Sigmoid colon (tissue), 4 donors: Measurements from ENCODE around the gene CEP63.

ENCODE experiments used
- CTCF ChIP-seq, 4 experiments: fragments of 450-650 bp in 3 of 4; fragments of 200-600 bp in 1 of 4; IDR thresholded peaks; one replicate each; pipeline ENCODE4 v1.5.1; 2016 to 2019; ENCODE audit warnings: antibody characterized with exemption in 4 of 4, mild to moderate bottlenecking in 3 of 4, moderate library complexity in 2 of 4
- EP300 ChIP-seq, 4 donors: sonication (generic); formaldehyde crosslinking; IDR thresholded peaks; one replicate each; pipeline ENCODE4 v1.6.1; 2017; ENCODE audit warnings: antibody characterized with exemption in 4 of 4
- POLR2A ChIP-seq, 2 donors: fragments of 450-650 bp; IDR thresholded peaks; one replicate each; pipeline ENCODE4 v1.6.1; 2016; ENCODE audit warnings: antibody characterized with exemption in 2 of 2, mild to moderate bottlenecking in 2 of 2, moderate library complexity in 2 of 2
- POLR2AphosphoS5 ChIP-seq, 4 donors: sonication (generic); formaldehyde crosslinking; IDR thresholded peaks; one replicate each; pipeline ENCODE4 v1.6.1; 2017; ENCODE audit warnings: antibody characterized with exemption in 4 of 4

DNA sequence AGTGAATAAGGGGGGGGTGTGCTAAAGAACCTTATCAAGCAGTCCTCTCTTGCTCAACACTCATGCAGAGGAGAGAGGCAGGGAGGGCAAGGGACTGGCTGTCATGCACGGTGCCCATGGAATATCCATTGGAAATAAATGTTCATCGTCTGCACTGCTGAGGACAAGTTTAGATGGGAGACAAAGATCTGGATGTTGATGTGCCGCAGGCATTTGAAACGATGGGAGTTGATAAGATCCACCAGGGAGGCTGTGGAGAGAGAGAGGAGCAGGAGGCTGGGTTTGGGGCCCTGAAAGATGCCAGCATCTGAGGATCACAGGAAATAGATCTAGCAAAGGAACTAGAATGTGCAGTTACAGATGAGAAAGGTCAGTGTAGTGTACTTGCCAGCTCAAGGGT lies 76.2 kb downstream of the CEP63 start:
- no peak for TF ChIP-seq CTCF (IDR thresholded peaks at IDR 0.05)
- TF ChIP-seq POLR2A (IDR thresholded peaks at IDR 0.05) = no peak
- no peak for TF ChIP-seq EP300 (IDR thresholded peaks at IDR 0.05)
- no peak for TF ChIP-seq POLR2AphosphoS5 (IDR thresholded peaks at IDR 0.05)
